Measurements from ENCODE around the gene PGBD5.
A peak's percentile ranks its signal among the peaks of the same experiment; 100 is the strongest.

PGBD5 gene

GRCh38 chr1:230301322-230301721 lies 124.8 kb downstream of the PGBD5 start:
- H3K4me3 ChIP-seq (ENCODE audit: low read depth, low read length), result no peak overlapping the region
- no peaks in the 10 kb centered on the region for H3K27me3 ChIP-seq (ENCODE audit: insufficient read depth, low read depth, severe bottlenecking)
- H3K36me3 ChIP-seq, result no peaks in the 10 kb centered on the region
- no peak for TF ChIP-seq CTCF (IDR thresholded peaks at IDR 0.05; ENCODE audit: low read depth, low read length)
- DNase-seq, result no peak
- H3K9me3 ChIP-seq (ENCODE audit: severe bottlenecking), result peaks cover 2% of the 10 kb centered on the region
- H3K27ac ChIP-seq, result 0 out of 2 replicates have a peak overlapping the region, but pooled peaks have one; percentile 8

- Histone ChIP-seq H3K27me3 (ENCODE audit: insufficient read depth, low read depth, severe bottlenecking) (no peaks in the 10 kb centered on the region), H3K9me3 (ENCODE audit: severe bottlenecking) (peaks cover 2% of the 10 kb centered on the region), H3K4me3 (ENCODE audit: low read depth, low read length) (no peak overlapping the region), H3K36me3 (no peaks in the 10 kb centered on the region), H3K27ac (0 out of 2 replicates have a peak overlapping the region, but pooled peaks have one; percentile 8)
- DNase-seq, result no peak
- TF ChIP-seq CTCF (IDR thresholded peaks at IDR 0.05; ENCODE audit: low read depth, low read length), result no peak
Observed at GRCh38 chr1:230300322-230301301, 125.5 kb downstream of the PGBD5 start.

GRCh38 chr1:230299191-230300006 lies 126.7 kb downstream of the PGBD5 start:
- peak; percentile 6 for DNase-seq
- TF ChIP-seq CTCF (IDR thresholded peaks at IDR 0.05; ENCODE audit: low read depth, low read length), result no peak
- no peak overlapping the region for H3K27ac ChIP-seq

GRCh38 chr1:230295367-230295766 lies 130.8 kb downstream of the PGBD5 start:
- TF ChIP-seq CTCF (IDR thresholded peaks at IDR 0.05; ENCODE audit: low read depth, low read length), result no peak
- peak; percentile 1 for DNase-seq
- Histone ChIP-seq H3K9me3 (ENCODE audit: severe bottlenecking) (peaks cover 2% of the 10 kb centered on the region), H3K4me3 (ENCODE audit: low read depth, low read length) (no peak overlapping the region), H3K27me3 (ENCODE audit: insufficient read depth, low read depth, severe bottlenecking) (no peaks in the 10 kb centered on the region), H3K36me3 (no peaks in the 10 kb centered on the region), H3K27ac (no peak overlapping the region)

More at GRCh38 chr1:230299191-230300006, 126.7 kb downstream of the PGBD5 start:
- H3K27me3 ChIP-seq (ENCODE audit: insufficient read depth, low read depth, severe bottlenecking), result no peaks in the 10 kb centered on the region
- no peaks in the 10 kb centered on the region for H3K36me3 ChIP-seq
- H3K9me3 ChIP-seq (ENCODE audit: severe bottlenecking), result peaks cover 2% of the 10 kb centered on the region
- no peak overlapping the region for H3K4me3 ChIP-seq (ENCODE audit: low read depth, low read length)

DNA sequence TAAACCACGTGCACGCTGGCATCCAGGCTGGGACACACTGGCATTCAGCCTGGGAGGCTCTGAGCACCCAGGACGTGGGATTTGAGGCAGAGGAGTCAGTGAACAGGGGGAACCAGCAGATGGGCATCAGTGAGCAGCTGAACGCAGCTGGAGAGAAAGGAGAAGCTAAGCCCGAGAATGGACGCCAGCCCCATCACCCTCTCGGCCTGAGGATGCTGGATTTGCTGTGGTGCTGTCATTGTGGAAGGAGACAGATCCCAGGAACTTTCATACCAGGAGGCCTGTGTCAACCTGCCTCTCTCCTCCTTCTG lies 132.8 kb downstream of the PGBD5 start:
- no peak for TF ChIP-seq CTCF (IDR thresholded peaks at IDR 0.05; ENCODE audit: low read depth, low read length)
- Histone ChIP-seq H3K36me3 (no peaks in the 10 kb centered on the region), H3K9me3 (ENCODE audit: severe bottlenecking) (peaks cover 2% of the 10 kb centered on the region), H3K27me3 (ENCODE audit: insufficient read depth, low read depth, severe bottlenecking) (no peaks in the 10 kb centered on the region), H3K4me3 (ENCODE audit: low read depth, low read length) (no peak overlapping the region), H3K27ac (no peak overlapping the region; the same call in 1 of the 2 replicates)
- peak; percentile 10 for DNase-seq
